SHP77 treated with DMSO at 0.1 percent for 48 hours (cell line): ENCODE measurements around the gene HINT3.
"Not testable (repeated sequence)": the region's sequence is repeated elsewhere in the genome, so short reads cannot be mapped to it uniquely, and the experiment has no call there.

Source experiments
- DNase-seq: peaks from one replicate; lab custom pipeline; 2025; lab: John Stamatoyannopoulos, UW

Gene HINT3

DNA sequence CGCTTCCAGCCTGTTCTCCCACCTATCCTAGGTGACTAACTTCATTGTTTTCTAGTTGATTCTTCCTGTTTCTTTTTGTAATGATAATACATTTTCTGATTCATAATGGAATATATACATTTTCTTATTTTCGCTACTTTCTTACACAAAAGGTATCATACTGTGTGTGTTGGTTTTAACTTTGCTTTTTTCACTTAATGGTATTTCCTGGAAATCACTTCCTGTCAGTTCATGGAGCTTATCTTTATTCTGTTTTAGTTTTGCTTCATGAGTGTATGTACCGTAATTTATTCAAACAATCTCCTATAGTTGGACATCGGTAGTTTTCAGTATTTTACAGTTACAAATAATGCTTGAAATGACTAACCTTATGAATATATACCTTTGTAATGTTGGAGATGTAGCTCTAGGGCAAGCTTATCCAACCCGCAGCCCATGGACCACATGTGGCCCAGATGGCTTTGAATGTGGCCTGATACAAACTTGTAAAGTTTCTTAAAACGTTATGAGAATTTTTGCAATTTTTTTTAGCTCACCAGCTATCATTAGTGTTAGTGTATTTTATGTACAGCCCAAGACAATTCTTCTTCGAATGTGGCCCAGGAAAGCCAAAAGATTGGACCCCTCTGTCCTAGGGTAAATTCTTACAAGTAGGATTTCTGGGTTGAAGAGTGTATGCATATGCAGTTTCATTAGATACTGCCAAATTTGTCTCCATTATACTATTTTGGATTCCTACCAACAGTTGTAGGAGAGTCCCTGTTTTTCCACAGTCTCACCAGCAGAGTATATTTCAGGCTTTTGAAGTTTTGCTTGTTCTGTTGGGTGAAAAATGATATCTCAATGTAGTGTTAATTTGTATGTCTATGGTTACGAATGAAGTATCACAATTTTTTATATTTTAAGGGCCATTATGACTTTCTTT, 46.4 kb downstream of the HINT3 start:
- no peak for DNase-seq

DNA sequence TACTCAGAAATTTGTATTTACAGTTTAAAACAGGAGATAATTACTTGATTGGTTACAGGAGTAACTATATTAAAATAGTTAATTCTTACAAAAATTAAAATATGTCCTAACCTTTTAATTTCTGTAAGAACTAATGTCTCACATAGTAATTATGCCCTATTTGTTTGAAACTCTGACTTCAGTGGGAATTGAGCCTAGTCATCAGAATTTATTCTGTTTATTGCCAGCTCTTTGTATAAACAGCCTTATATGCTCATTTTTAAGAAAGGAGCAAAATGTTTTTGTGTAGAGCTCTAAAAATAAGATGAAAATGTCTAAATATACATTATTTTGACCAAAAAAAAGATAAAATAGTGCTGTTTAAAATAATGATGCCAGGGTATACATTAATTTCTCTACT, 51.2 kb downstream of the HINT3 start:
- no peak for DNase-seq

DNA sequence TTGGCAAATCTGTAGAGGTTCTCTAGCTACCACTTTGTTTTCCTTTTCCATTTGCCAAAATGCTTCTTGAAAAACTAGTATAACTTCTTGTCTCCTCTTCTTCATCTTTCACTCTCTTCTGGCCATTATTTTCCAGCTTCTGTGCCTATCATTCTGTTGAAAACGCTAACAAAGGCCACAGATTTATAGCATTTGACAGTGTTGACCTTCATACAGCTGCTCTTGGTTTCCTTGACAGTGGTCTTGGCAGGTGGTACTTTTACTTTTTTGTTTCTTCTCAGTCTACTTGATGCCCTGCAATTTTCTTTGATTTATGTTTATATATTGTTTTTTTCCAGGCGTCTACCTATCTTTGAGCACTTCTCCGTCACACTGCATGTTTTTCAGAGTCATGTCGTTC, 53.5 kb downstream of the HINT3 start:
- no peak for DNase-seq

DNA sequence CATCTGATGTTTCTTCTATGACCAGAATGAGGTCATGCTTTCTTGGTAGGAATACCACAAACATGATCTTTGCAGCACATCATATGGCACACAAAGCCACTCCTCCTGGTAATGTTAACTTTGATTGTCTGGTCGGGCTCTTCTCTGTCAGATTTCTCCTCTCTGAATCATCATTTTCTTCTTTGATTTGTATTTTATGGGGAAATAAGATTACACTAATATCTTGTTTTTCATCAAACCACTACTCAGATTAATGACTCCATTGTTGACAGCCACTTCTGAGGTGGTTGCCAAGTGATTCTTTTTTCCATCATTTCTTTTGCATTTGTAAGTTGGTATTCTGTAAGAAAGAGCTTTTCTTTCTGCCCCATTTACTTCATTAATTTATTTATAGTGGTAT, 59.3 kb downstream of the HINT3 start:
- no peak for DNase-seq

DNA sequence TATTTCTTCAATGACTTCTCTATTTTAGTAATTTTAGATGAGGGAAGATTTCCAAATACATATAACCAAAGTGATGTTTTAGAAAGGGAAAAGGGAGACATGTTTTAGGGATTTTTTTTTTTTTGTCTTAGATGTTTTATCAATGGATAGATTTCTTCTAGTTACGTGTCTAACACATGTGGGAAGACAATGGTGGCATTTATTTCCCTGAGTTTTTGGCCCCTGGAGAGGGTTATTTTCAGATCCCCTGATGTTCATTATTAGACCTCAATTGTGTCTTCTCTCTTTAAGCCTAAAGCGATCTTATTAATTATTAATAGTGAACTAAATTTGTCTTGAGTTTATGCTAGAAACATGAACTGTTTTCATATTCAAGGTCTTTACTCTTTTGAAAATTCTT, 60.0 kb downstream of the HINT3 start:
- DNase-seq = no peak

DNA sequence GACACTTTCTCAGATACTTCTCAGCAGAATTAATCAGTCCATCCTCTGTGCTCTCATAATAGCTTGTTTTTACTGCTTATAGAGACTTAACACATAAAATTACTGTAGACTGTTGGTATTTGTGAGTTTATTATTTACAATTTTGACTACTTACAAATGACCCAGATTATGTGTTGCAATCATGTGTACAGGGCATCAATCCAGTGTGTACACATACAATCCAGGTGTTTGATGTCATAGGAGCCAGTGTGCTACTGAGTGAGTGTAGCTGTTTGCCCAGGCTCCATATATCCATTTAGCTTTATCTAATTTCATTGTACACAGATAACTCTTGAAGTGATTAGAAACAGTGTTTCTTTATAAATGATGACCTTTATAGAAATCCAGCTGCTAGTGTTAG, 61.1 kb downstream of the HINT3 start:
- DNase-seq = no peak

DNA sequence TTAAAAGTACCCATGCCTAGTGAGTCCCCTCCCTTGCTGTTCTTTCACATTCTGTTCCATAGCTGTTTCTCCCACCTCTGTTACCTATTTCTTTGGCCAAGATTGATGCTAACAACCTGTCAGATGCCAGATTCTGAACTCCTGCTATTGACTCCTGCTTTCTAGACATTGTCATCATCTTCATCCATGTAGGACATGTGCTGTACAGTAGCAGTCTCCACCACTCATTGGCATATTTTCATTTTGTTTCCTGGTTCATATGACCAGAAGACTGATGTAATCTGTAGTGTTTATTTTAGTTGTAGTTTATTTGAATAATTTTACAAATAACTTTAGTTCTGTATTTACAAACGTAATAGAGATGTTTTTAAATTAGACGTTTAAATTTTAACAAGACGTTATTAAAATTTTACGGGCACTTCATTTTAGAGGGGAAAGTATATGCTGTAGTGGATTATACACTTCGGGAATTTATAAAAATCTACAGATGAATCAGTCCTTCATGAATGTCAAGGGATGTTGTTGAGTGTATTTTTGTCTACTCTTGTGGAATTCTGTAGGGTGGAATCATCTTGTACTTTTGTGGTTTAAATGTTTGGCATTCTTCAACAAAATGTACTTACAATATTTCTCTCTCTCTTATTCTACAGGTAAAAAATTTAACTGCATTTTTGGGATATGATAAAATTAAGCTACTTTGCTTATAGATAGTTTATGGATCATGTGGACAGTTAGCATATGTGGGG, 63.9 kb downstream of the HINT3 start:
- no peak for DNase-seq

DNA sequence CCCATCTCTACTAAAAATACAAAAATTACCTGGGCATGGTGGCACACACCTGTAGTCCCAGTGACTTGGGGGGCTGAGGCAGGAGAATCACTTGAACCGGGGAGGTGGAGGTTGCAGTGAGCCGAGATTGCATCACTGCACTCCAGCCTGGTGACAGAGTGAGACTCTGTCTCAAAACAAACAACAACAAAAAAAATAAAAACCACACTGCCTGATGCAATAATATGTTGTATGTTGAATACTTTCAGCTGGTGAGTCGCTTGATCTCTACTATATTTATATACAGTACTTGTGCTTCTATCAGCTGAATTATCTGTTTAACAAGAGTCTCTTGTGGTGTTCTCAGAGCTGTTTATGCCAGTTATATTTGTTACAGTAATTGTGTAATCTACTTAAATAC, 66.9 kb downstream of the HINT3 start:
- DNase-seq = not testable (repeated sequence)

DNA sequence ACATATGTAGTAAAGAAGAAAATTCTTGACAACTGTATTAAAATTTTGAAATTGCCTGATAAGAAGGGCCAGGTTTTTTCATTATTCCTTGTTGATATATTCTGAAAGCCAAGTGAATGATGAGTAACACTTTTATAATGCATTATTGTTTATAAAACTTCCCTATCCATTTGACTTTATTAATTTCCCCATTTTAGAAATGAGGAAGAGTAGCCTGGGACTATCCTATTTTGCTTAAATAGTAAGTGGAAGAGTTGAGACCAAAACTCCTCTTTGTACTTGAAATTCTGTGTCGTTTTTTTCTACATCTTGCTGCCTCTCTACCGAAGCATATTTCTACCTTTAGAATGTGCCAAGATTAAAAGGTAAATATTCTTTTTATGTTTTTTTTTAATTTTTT, 69.4 kb downstream of the HINT3 start:
- no peak for DNase-seq

DNA sequence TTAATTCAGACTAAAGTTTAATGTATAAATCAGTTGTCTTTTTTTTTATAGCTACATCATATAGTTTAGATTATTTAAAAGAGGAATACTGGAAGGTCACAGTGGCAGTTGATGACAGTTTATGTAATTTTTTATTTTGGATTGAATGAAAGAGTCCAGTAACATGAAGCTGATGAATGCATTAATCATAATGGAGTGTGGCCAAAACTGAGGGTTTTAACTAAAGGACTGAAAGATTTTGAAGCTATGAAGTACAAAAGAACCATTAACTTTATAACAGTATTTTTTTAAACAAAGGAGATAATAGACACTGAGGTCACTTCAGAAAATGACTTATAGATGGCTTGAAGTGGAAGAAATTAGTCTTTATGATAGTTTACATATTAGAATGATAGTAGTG, 71.0 kb downstream of the HINT3 start:
- DNase-seq = no peak
